Activated CD4-positive, alpha-beta T cell treated with anti-CD3 and anti-CD28 coated beads, Interleukin-2, Interleukin-6, amounts not matched to agents 100 ng/mL and 50 ng/mL, durations not matched to agents 16 hours and 8 hours (primary cell): ENCODE results near the gene SHC2.

ENCODE experiments used
- DNase-seq: peaks from one replicate; pipeline ENCODE4 v3.0.0-alpha.2; 2020

SHC2 gene

DNA sequence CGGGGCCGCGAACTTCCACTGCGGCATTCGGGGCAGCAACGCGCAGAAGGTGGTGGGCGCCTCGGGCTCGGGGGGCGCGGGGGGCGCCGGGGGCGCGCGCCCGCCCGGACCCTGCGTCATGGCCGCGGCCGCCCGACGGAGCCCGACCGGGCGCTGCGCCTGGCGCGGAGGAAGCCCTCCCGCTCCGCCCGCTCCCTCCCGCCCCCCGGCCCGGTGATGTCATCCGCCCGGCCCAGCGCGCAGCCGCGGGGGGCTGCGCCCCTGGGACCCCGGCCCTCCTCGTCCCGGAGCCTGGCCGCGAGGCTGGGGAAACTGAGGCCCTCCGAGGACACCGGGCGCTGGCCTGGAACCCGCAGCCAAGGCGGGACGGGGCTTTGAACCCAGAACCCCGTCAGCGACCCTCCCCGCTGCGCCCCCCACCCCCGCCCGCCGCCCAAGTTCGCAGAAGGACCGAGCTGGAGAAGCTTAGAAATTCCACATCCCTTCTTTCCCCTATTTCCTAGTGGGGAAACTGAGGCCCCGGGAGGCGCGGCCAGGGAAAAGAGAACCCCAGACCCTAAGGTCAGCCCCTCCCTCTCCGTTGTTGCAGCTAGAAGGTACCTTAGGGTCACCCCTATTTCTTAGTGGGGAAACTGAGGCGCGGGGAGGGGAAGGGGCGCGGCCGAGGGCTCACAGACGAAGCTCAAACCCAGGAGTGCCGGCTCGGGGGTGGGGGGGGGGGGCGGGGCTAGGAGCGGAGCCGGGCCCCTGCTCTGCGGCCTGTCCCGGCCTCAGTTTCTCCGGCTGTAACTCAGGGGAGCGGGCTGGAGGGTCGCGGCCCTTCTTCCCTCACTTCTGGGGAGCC is at the start of gene SHC2:
Gene SHC2 (minus strand): TSS at position 157 of the 844 bp plus-strand sequence. CDS start 37 bp downstream, at position 120.
- no peak for DNase-seq

- no peak for DNase-seq
These were observed 47.6 kb upstream of the SHC2 start for GRCh38 chr19:508204-509150.

DNA sequence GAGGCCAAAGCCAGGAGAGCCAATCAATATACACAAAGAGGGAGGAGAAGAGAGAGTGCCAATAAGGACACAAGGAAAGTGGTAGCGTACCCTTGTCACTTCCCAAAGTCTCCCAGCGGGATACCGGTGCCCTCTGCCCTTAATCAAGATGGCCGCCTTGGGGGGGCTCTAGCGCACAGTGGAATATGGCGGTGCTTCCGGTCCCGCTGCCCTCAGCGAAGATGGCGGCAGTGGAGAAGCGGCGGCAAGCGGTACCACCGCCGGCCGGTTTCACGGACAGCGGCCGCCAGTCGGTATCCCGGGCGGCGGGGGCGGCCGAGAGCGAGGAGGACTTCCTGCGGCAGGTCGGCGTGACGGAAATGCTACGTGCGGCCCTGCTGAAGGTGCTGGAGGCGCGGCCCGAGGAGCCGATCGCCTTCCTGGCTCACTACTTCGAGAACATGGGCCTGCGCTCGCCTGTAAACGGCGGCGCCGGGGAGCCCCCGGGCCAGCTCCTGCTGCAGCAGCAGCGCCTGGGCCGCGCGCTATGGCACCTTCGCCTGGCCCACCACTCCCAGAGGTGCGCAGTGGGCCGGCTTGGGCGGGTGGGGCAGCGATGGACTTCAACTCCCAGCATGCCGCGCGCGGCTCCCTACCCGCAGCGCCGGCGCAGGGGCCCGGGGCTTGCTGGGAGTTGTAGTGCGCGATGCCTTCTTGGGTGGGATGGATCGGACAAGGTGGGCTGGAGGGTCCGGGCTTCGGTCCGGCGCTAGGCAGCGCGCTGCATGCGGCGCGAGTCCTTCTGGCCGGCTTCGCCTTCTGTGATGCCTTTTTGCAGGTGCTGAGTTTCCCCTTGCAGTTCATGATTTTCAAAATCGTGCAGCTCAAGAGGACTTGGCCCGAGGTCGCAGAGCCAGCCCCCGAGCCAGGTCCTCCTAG is 46.7 kb upstream of the SHC2 start, which contains the start of gene TPGS1:
Gene TPGS1 (plus strand): TSS at position 212 of the 918 bp plus-strand sequence. CDS start 10 bp downstream, at position 222.
- peak; percentile 87 for DNase-seq

DNA sequence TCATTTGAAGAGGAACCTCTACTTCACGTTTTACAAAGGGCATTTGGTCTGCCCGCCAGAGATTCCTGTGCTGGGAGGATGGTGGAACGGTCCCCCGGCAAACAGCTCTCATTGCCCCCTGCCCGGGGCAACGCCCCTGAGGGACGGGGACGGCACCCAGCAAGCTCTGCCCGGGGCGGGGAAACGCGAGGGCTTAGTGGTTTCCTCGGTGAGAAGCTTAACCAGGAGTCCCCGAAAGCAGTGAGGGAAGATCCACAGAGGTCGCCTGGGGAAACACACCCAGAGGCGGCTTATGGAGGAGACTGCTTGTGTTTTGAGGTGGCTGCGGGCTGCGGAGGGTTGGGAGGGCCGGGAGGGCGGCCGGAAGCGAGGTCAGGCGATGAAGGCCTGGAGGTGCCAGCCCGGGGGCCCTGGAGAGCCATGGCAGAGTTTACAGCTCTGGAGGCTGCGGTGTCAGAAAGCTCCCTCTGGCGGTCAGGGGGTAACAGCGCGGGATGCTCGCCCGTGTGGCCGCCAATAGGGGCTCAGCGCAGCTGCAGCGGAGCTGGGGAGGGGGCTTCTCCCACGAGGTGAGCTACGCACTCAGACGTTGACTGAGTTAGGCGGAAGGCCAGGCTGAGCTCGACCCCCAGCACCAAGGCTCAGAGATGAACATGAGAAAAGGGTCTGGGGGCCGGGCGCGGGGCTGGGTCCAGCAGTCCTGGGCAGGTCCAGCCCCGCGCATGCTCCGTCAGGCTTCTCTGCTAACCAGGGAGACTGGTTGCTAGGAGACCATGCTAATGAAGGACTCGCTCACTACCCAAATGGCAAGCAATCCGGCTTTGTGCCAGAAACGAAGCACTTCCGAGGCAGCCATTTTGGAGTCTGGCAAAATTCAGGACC is 45.8 kb upstream of the SHC2 start:
- DNase-seq, result peak; percentile 98

DNA sequence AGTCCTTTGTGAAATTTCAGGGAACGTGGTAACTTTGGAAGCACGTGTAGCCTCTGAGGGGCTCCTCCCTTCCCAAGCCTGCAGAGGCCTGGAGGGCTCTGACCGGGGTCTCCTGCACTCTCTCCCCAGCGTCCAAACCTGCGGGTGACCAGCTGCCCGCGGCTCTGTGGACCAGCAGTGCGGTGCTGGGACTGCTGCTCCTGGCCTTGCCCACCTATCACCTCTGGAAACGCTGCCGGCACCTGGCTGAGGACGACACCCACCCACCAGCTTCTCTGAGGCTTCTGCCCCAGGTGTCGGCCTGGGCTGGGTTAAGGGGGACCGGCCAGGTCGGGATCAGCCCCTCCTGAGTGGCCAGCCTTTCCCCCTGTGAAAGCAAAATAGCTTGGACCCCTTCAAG is 43.8 kb upstream of the SHC2 start:
- DNase-seq, result no peak

- DNase-seq, result no peak
These were observed 40.8 kb upstream of the SHC2 start for GRCh38 chr19:501646-502045.

GRCh38 chr19:498977-499623 is 38.3 kb upstream of the SHC2 start:
- DNase-seq, result no peak

DNA sequence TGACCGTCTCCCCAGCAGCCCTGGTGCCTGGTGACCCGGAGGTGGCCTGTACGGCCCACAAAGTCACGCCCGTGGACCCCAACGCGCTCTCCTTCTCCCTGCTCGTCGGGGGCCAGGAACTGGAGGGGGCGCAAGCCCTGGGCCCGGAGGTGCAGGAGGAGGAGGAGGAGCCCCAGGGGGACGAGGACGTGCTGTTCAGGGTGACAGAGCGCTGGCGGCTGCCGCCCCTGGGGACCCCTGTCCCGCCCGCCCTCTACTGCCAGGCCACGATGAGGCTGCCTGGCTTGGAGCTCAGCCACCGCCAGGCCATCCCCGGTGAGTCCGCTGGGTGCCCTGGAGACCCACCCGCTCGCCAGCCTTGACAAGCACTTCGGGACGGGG is 37.7 kb upstream of the SHC2 start:
- DNase-seq, result no peak

GRCh38 chr19:497869-498510 is 37.2 kb upstream of the SHC2 start:
- DNase-seq, result no peak

GRCh38 chr19:497491-497868 is 36.6 kb upstream of the SHC2 start:
- no peak for DNase-seq

DNA sequence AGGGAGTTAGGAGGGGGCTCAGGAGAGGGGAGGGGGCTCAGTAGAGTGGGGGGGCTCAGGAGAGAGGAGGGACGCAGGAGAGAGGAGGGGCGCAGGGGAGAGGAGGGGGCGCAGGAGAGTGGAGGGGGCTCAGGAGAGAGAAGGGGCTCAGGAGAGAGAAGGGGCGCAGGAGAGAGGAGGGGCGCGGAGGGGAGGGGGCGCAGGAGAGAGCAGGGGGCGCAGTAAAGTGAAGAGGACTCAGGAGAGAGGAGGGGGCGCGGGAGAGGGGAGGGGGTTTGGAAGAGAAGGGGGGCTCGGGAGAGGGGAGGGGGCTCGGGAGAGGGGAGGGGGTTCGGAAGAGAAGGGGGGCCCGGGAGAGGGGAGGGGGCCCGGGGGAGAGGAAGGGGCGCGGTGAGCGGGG is 36.2 kb upstream of the SHC2 start:
- DNase-seq, result no peak

DNA sequence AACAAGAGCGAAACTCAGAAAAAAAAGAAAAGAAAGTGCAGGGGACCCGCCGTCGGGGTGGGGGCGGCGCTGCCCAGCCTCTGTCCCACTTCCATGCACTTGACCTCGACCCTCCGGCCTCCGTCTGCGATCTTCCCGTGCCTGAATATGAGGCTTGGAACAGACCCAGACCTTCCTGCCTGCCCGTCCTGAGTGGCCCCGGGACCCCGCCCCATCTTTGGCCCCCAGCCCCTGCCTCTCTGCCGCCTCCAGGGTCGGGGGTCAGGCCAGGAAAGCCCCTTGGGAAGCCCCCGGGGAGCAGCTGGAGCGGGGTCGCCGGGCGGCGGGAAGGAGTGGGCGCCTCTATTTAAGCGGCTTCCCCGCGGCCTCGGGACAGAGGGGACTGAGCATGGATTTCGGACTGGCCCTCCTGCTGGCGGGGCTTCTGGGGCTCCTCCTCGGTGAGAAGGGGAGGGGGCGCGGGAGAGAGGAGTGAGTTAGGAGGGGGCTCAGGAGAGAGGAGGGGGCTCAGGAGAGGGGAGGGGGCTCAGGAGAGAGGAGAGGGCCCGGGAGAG is 35.4 kb upstream of the SHC2 start, which contains the start of gene MADCAM1:
Gene MADCAM1 (plus strand): TSS at position 375 of the 554 bp plus-strand sequence. CDS start 14 bp downstream, at position 389.
- no peak for DNase-seq

DNA sequence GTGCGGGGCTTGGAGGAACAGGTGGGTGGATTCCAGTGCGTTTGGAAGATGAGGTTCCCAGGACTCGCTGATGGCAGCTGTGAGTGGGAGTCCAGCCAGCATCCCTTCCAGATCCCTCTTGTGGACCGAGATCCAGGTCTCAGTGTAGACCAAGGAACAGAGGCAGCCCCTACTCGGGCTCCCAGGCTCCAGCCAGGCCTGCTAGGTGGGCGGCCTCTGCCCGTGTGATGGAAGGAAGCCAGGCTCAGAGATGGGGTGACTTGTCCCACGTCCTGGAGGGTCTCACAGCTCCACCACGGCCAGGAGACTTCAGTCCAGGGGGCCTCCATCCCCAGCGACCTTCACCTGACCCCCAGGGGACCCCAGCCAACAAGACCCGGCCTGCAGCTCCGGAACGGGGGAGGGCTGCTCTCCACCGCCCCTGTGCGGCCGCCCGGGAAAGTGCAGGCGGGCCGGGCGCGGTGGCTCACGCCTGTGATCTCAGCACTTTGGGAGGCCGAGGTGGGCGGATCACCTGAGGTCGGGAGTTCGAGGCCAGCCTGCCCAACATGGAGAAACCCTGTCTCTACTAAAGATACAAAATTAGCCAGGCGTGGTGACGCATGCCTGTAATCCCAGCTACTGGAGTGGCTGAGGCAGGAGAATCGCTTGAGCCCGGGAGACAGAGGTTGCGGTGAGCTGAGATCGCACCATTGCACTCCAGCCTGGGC is 34.7 kb upstream of the SHC2 start:
- peak; percentile 68 for DNase-seq

GRCh38 chr19:495081-495401 is 34.2 kb upstream of the SHC2 start:
- DNase-seq, result no peak

- no peak for DNase-seq
These were observed 33.6 kb upstream of the SHC2 start for GRCh38 chr19:494171-495080.

DNA sequence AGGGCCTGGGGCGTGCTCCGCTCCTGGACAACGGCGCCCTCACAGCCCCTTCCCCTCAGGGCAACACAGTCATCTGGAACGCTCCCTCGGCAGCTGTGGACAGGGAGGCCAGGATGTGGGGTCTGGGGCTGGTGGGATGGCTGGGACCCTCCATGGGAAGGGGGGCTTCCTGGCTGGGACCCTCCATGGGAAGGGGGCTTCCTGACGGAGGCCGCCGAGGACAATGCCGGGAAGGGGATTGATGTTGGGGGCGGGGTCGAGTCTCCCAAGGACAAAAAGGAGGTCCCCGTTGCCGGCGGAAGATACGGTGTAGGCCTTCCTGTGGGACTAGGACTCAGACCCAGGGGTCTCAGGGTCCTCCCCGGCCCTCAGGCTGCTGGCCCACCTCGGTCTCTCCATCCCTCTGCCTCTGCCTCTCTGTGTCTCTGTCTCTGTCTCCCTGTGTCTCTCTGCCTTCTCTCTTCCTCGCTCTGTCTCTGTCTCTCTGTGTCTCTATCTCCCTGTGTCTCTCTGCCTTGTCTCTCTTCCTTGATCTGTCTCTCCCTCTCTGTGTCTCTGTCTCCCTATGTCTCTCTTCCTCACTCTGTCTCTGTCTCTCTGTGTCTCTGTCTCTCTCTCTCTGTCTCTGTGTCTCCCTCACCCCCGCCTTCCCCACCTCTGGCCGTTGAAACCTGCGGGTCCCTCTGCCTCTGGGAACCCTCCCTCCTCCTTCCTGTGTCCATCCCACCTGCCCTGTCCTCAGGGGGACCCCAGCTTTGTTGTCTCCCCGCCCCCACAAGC is 32.7 kb upstream of the SHC2 start:
- DNase-seq, result no peak

GRCh38 chr19:492091-492531 is 31.3 kb upstream of the SHC2 start:
- DNase-seq, result peak; percentile 42
